HG03039 (cell line): Measurements from ENCODE around the gene HNF4A.
"Not testable (repeated sequence)": the region's sequence is repeated elsewhere in the genome, so short reads cannot be mapped to it uniquely, and the experiment has no call there.

Experiments
- ATAC-seq: cut with Tn5 transposase; IDR thresholded peaks from one replicate; pipeline ENCODE4 v1.9.1; 2021; ENCODE audit warnings: mild to moderate bottlenecking, moderate library complexity; ENCODE audit not compliant: unreplicated experiment

Gene HNF4A

DNA sequence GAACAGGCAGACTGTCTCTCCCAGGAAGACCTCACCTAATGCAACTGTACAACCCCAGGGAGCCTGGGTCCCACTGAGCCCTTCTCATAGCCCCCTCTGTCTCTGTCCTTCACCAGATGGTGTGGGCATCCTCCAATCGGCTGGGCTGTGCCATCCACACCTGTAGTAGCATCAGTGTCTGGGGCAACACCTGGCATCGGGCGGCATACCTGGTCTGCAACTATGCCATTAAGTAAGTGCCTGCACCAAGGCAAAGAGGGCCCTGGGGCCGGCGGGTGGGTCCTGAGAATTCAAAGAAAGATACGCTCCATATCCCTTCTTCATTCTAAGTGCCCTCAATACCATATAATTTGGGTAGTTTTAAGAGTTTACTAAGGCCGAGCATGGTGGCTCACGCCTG is 10.4 kb upstream of the HNF4A start:
- ATAC-seq, result no peak

DNA sequence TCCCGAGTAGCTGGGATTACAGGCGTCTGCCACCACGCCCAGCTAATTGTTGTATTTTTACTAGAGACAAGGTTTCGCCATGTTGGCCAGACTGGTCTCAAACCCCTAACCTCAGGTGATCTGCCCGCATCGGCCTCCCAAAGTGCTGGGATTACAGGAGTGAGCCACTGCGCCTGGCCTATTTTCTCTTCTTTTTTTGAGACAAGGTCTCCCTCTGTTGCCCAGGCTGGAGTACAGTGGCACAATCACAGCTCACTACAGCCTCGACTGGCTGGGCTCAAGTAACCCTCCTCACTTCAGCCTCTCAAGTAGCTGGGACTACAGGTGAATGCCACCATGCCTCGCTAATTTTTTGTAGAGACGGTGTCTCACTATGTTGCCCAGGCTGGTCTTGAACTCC is 9.6 kb upstream of the HNF4A start:
- not testable (repeated sequence) for ATAC-seq

DNA sequence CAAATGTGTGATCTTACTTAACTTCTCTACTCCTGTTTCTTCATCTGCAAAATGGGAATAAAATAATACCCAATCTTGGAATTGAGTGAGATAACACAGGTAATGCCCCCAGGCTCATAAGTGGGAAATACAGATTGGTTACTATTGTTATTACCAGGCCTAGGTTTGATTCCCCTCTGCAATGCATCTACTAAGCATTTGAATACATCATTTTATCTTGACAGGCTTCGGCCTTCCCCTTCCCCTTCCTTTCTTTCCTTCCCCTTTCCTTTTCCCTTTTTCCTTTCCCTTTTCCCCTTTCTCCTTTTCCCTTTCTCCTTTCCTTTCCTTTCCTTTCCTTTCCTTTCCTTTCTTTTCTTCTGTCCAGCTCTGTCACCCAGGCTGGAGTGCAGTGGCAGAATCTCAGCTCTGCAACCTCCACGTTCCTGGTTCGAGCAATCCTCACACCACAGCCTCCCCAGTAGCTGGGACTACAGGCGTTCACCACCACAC is 7.3 kb upstream of the HNF4A start:
- no peak for ATAC-seq

DNA sequence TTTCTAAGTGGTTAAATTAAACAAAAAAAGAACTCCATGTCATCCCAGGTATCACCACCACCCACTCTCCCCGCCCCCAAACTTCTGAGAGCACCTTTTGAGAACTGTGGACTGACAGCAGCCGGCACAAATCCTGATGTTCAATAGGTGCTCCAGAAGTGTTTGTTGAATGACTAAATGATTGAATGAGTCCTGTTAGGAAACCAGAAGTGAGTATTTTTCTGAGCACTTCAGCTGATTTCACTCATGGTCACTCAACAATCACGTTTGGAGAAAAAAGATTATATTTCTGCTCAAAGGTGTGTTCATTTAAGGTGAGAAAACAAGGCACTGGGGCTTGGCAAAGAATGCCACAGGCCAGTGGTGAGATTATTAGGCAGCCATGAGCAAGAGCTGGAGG is 6.2 kb upstream of the HNF4A start:
- no peak for ATAC-seq

DNA sequence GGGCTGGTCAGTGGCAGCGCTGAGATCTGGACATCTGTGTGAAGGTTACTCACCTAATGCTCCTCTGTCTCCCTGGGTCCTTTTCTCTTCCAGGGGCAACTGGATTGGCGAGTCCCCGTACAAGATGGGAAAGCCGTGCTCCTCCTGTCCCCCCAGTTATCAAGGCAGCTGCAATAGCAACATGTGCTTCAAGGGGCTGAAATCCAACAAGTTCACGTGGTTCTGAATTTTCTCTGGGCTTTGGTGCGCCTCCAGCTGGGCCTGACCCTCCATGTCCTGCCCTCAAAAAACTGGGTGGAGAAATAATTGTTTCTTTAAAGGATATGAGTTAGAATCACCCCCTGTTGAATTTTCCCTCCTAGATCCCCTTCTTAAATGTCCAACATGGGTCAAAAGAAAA is 4.9 kb upstream of the HNF4A start:
- ATAC-seq, result no peak

DNA sequence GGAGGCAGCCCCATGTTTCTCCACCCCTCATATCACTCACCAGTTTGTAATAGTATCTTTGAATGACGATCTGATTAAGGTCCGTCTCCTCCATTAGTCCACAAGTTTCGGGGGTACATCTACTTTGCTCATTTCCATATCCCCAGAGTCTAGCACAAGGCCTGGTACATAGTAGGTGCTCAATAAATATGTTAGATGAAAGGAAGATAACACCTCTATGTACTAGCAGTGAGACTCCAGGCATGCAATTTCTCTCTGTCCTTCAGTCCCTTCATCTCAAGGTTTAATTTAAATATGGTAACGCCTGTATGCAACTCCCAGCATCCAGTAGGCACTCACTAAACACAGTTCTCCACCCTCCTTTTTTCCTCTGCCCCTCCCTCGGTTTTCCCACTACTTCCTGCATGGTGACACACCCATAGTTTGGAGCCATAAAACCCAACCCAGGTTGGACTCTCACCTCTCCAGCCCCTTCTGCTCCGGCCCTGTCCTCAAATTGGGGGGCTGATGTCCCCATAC is 461 bp upstream of the HNF4A start:
- no peak for ATAC-seq

DNA sequence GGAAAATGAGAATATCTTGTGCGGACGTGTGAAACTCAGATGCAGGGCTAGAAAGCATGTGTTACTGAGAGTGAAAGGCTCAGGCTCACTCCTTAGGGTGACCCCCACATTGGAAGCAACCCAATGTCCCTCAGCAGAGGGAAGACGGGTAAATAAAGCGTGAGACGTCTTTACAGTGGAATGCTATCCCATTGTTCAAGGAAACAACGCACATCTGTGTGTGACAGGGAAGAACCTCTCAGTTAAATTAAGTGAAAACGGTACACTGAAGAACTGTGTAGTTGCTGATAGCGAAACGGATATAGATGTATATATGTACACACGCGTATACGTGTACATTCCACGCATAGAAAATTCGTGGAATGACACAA is 839 bp downstream of the HNF4A start:
- no peak for ATAC-seq

DNA sequence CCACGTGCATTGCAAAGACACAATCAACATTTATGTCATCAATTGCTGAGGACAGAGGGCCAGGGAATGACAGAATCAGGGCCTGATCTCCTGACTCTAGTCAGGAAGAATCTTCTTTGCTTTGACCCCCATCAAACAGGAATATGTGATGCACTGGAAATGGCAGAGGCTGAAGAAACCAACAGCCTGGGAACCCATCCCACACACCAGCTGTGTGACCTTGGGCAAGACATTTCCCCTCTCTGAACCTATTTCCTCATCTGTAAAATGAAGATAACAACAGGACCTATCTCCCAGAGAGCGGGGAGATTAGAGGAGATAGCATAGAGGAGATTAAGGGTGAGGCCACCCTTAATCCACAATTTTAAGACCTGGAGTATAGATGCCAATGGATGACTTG is 1.5 kb downstream of the HNF4A start:
- ATAC-seq, result no peak

DNA sequence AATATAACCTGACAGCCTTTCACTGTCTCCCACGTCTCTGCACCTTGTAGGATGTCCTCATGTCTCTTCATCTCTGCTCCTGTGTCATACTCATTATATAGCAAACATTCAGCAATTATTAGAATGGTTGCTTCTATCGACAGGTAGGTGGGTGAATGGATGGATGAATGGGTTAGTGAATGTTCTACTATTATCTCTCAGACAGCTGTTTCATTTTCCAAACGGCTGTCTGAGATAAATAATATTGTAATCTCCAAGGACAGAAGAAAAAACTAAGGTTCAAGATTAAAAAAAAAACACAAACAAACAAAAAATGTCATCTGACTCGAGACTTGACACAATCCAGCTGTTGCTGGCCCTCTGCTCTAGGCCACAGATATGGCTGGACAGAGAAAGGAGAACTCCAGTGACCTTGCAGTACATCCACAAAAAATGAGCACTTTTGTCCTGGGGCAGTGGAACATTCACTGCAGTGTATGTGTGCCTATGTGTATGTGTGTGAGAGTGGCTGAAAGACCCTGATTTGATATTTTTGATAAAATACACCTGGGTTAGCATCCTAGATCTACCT is 2.1 kb downstream of the HNF4A start:
- no peak for ATAC-seq

DNA sequence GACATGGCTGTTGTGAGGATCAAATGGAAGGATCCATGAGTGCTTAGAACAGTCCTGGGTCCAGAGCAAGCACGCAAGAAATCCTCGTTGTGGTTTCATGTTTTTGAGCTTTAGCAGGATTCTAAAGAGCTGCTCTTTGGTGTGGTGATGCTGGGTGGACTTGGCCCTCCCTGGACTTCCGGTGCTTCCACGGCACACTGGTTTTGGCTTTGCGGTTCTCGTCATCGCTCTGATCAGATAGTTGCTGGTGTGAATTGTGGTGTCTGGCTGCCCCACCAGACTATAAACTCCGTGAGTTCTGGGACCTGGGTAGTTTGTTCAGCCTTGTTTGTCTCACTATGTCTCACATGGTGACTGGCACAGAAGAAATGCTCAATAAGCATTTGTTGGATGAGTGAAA is 3.3 kb downstream of the HNF4A start:
- ATAC-seq, result no peak

DNA sequence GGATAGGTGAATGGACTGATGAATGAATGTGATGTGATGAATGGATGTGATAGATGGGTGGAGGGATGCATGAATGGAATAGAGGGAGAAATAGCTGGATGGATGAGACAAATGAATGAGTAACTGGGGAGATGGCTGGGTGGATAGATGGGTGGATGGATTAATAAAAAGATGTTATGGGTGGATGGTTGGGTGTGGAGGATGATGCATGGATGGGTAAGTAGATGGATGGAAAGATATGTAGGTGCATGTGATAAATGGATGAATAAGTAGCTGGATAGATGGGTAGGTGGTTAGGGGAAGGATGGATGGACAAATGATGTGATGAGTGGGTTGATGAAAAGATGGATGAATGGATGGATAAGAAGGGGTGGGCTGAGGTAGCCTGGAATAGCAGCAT is 4.7 kb downstream of the HNF4A start:
- ATAC-seq, result no peak

DNA sequence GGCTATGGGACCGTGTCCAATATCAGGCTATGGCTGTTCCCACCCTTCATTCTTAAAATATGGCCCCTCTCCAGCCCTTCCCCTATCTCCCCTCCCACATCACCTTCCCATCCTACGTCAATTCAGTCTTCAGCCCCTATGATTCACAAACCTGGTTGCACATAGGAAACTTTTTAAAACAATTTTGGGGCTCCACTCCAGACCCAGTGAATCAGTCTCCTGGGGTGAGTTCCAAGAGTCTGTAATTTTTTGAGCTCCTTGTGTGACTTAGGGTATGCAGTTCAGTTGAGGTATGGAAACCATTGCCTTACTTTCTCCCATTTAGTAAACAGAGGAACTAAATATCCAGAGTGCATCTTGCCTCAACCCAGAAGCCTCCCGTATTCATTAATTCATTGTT is 5.5 kb downstream of the HNF4A start:
- ATAC-seq, result no peak

DNA sequence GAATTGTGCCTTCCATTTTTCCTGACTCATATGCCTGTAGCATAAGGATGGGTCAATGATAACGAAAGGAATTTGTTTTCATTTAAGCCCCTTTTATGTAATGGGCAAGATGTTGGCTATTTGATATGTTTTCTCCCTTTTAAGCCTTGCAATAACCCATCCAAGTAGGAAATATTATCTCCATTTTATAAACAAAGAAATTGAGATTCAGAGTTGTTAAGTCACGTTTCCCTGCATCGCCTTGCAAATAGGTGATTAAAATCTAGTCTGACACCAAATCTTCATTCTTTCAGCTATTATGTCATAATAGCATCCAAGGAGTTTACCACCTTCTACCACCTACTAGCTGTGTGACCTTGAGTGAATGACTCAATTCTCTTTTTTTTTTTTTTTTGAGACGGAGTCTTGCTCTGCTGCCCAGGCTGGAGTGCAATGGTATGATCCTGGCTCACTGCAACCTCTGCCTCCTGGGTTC is 7.0 kb downstream of the HNF4A start:
- no peak for ATAC-seq

DNA sequence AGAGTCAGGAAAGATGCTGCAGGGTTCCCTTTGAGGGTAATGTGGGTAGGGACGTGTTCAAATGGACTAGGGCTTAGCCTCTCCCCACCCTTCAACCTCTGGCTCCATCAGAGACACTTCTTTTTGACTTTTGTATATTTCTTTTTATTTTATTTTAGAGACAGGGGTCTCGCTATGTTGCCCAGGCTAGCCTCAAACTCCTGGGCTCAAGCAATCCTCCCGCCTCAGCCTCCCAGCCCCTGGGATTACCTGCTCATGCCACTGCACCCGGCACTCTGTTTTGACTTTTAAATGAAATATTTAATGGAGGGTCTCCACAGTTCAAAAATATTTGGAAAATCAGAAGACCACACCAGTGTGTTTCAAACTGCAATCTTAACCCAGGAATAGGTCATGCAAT is 8.6 kb downstream of the HNF4A start:
- ATAC-seq, result no peak

DNA sequence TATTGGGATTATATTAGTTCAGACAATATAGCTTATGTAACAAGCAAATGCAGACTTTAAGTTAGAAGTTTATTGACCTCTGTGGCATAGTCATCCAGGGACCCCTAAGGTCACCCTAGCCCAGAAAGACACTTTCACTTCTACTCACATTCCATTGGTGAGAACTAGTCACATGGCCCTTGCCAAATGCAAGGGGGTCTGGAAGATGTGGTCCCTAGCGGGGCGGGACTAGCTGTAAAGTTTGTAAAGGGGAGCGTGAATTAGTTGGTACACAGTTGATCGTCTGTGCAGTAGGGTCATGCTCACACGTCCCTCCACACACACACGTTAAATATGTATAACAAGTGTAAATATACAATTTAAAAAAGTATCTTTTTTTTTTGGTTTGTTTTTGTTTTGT is 9.3 kb downstream of the HNF4A start:
- no peak for ATAC-seq

DNA sequence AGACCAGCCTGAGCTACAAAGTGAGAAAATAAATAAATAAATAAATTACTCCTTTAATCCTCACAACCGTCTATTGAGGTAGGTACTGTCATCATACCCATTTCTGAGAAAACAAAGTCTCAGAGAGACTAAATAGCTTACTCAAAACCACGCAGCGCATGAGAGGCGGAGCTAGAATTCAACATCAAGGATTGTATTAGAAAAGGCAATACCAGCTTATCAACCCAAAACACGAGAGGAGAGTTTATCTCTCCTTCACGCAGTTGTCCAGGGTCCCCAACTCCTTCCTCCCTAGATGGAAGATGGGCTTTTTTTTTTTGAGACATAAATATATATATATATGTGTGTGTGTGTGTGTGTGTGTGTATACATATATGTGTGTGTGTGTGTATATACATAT is 12.2 kb downstream of the HNF4A start:
- ATAC-seq, result no peak

DNA sequence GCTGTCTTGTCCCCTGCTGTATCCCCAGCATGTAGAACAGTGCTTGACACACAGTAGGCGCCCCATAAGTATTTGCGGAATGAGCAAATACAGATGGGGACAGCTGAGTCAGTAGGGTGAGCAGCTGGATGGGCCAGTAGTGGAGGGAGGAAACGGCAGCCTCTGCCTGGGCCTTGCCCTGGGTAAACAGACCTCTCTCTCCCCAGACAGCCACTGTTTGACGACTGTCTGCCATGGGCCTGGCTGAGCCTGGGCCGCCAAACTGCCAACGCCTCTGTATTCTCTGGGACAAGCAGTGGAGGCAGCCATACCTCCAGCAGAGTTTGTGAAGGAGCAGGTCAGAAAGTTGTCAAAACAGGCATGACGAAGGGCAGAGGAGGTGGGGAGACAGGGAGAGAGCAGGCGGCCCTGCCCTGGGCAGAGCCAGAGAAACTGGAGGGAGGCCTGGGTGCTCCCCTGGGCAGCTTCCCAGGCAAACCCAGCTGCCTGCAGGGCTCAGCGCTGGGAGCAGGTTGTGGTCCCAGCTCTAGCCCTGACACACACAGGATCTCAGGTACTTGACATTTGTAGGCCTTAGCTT is 15.2 kb downstream of the HNF4A start:
- no peak for ATAC-seq

DNA sequence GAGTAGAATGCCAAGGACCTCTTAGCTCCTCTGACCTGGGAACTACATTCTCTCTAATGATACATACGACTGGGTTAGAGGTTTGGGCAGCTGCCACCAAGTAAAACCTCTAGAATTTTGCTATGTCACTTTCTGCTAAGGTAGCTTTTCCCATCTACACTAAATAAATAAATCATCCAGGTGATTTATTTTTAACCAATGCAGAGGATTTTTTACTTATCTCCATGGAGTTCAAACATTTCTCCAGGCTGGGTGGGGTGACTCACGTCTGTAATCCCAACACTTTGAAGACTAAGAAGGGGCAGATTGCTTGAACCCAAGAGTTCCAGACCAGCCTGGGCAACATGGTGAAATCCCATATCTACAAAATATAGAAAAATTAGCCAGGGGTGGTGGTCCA is 27.1 kb downstream of the HNF4A start:
- ATAC-seq, result no peak

DNA sequence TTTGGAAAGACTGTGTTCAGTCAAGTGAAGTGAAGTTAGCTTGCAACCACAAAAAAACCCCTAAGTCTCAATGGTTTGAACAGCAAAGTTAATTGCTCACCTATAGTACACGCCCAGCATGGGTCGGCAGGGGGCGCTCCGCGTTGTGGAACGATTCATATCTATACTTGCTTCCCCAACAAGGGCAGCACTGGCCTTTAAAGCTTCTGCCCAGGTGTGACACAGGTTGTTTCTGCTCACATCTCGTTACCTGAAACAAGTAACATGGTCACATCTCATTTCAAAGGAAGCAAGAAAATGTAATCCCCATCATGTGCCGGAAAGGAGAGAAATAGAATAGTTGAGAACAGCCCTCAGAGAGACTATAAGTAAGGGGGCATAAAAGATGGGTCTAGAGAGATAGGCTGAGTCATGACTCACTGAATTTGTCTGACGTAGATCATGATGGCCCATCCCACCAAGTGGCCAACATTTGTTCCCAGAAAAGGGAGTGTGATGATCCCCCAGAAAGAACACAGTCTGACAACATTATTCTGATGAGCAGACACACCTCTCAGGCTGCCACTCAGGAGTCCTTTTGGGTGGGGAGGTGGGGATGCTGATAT is 29.0 kb downstream of the HNF4A start:
- no peak for ATAC-seq

DNA sequence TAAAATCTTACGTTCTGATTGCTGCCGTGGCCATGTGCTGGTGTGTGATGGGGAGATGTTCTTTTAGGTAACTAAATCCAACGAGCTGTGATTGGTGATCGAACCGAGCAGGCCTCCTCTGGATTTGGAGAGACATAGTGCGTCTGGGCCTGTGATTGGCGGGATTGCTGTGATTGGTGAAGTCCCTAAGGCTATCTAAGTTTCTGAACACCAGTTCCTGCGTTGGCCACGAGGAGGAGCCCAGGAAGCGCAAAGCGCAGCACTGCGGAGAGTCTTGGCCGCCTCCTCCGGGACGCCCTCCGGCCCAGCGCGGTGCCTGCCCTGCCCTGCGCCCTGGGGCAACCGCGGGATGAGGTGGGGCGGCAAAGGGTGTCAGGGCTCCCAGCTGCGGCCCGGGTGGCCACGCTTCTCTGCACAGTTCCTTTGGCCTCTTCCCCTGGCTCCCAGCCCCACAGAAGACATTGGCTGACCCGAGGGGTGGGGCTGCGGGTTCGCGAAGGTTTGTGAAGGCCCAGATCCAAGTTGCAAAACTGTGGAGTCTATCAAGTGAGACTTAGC is 33.0 kb downstream of the HNF4A start:
- no peak for ATAC-seq

DNA sequence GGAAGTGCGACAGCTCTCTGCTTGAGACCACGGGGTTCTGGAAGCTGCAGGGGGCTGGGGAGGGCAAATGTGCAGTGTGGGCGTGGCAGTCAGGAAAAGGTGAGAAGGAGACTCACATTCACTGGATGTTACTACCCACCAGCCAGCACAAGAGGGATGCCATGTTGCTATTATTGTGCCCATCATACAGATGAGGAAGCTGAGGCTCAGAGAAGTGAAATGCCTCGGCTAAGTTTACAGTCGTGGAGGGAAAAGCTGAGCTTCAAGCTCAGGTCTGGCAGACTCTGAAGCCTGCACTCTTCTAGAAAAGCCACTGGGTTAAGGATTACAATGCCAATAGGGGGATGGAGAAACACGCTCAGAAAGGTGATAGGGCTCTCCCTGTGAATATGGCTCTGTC is 34.4 kb downstream of the HNF4A start:
- no peak for ATAC-seq

DNA sequence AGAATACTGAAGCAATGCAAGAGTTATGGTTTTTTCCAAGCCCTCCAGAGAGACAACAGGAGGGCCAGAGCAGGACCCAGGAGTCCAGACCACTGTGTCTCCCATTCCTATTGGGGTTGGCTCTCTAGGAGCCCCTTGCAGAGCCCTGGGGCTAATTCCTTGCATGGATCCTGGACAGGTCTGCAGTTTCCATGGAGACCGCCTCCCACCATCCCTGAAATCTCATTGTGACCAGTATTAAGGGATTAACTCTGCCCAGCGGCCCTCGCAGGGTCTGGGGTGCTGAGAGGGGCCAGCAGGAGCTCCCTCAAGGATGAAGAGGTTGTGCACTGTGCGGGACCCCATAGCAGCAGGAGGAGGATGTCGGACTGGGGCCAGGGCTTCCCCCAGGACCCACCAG is 34.8 kb downstream of the HNF4A start:
- no peak for ATAC-seq
